Measurements from ENCODE around the gene MRPS18C. TPM values are rescaled to one million over a fixed set of nuclear protein-coding genes. Genes with fewer than 3 reads are reported as not detected.
"Not testable (repeated sequence)": the region's sequence is repeated elsewhere in the genome, so short reads cannot be mapped to it uniquely, and the experiment has no call there.

Gene MRPS18C
- total RNA-seq, 1 donor from 2014 or later: 65.7 TPM

- peak within 1 kb of the TSS; percentile 80 for H3K4me3 ChIP-seq
- H3K4me1 ChIP-seq: peaks cover 22% of the 10 kb centered on the region
- intact Hi-C loops (cut with micrococcal nuclease): no loop called here
- peak within 1 kb of the TSS; percentile 93 for H3K27ac ChIP-seq (replicated peaks)
- H3K9me3 ChIP-seq (replicated peaks): no peaks in the 10 kb centered on the region
- H3K27me3 ChIP-seq (ENCODE audit: low read depth): no peaks in the 10 kb centered on the region
- TF ChIP-seq CTCF (IDR thresholded peaks at IDR 0.05; ENCODE audit: borderline replicate concordance): peak; percentile 7
- peak; percentile 96 for DNase-seq
- peaks cover 3% of the 10 kb centered on the region for H3K36me3 ChIP-seq
Measured at GRCh38 chr4:83484500-83485461, 28.9 kb downstream of the MRPS18C start, which contains the start of gene ABRAXAS1. Gene ABRAXAS1, minus strand, starts transcription at chr4:83485100. Its CDS starts 28 bp downstream, at chr4:83485072.

- intact Hi-C loops (cut with micrococcal nuclease): no loop called here
- TF ChIP-seq CTCF (IDR thresholded peaks at IDR 0.05; ENCODE audit: borderline replicate concordance): no peak
- H3K9me3 ChIP-seq (replicated peaks): no peaks in the 10 kb centered on the region
- peaks cover 22% of the 10 kb centered on the region for H3K4me1 ChIP-seq
- no peaks in the 10 kb centered on the region for H3K27me3 ChIP-seq (ENCODE audit: low read depth)
- no peak for DNase-seq
- H3K27ac ChIP-seq (replicated peaks): no peak overlapping the region
- H3K36me3 ChIP-seq: no peaks in the 10 kb centered on the region
- H3K4me3 ChIP-seq: no peak overlapping the region
Measured at GRCh38 chr4:83486457-83487129, 30.7 kb downstream of the MRPS18C start.

GRCh38 chr4:83489711-83490326, 34.0 kb downstream of the MRPS18C start:
- H3K27ac ChIP-seq (replicated peaks): no peak overlapping the region
- peaks cover 9% of the 10 kb centered on the region for H3K4me1 ChIP-seq
- H3K4me3 ChIP-seq: no peak overlapping the region
- TF ChIP-seq CTCF (IDR thresholded peaks at IDR 0.05; ENCODE audit: borderline replicate concordance): no peak
- intact Hi-C loops (cut with micrococcal nuclease): no loop called here
- H3K36me3 ChIP-seq: no peaks in the 10 kb centered on the region
- no peak for DNase-seq
- H3K9me3 ChIP-seq (replicated peaks): no peaks in the 10 kb centered on the region
- H3K27me3 ChIP-seq (ENCODE audit: low read depth): no peaks in the 10 kb centered on the region

GRCh38 chr4:83490876-83491450, 35.1 kb downstream of the MRPS18C start:
- no peak overlapping the region for H3K4me3 ChIP-seq
- intact Hi-C loops (cut with micrococcal nuclease): no loop called here
- H3K27ac ChIP-seq (replicated peaks): no peak overlapping the region
- TF ChIP-seq CTCF (IDR thresholded peaks at IDR 0.05; ENCODE audit: borderline replicate concordance): peak; percentile 71
- H3K27me3 ChIP-seq (ENCODE audit: low read depth): no peaks in the 10 kb centered on the region
- no peak for DNase-seq
- H3K9me3 ChIP-seq (replicated peaks): no peaks in the 10 kb centered on the region
- H3K4me1 ChIP-seq: peaks cover under 1% of the 10 kb centered on the region
- H3K36me3 ChIP-seq: no peaks in the 10 kb centered on the region

- H3K27me3 ChIP-seq (ENCODE audit: low read depth); H3K36me3 ChIP-seq; H3K9me3 ChIP-seq (replicated peaks); H3K4me3 ChIP-seq; H3K27ac ChIP-seq (replicated peaks); H3K4me1 ChIP-seq; intact Hi-C loops (cut with micrococcal nuclease); DNase-seq: not testable (repeated sequence)
Measured at GRCh38 chr4:83496085-83496917, 40.4 kb downstream of the MRPS18C start.
